Body of pancreas (tissue), 4 donors: ENCODE measurements around the gene TBC1D22B. TPM values are rescaled to one million over a fixed set of nuclear protein-coding genes. Genes with fewer than 3 reads are reported as not detected.

Experiments
- ATAC-seq: fragments of 150-250 bp; one replicate; pipeline ENCODE4 v1.9.1; 2016
- DNase-seq, 4 donors: peaks; one replicate each; pipeline ENCODE4 v3.0.0-alpha.2; 2019
- H3K27ac ChIP-seq, 4 donors: fragments of 200-600 bp; sonication (generic); 1 replicate in 3 of 4; 2 replicates in 1 of 4; pipeline versions ENCODE4 v1.5.1 to v1.6.1; 2016 to 2019; ENCODE audit warnings: mild to moderate bottlenecking in 1 of 4, mixed read lengths in 1 of 4, moderate library complexity in 1 of 4
- H3K27me3 ChIP-seq, 2 donors: fragments of 200-600 bp; sonication (generic); one replicate each; pipeline ENCODE4 v1.6.0; 2016; ENCODE audit warnings: mild to moderate bottlenecking in 1 of 2
- H3K36me3 ChIP-seq, 2 donors: fragments of 200-600 bp; sonication (generic); replicated peaks in 1 of 2; 2 replicates each; pipeline ENCODE4 v1.5.1; 2016; ENCODE audit warnings: low read depth in 2 of 2; ENCODE audit not compliant: insufficient read depth in 1 of 2
- H3K4me1 ChIP-seq: fragments of 200-600 bp; sonication (generic); one replicate; pipeline ENCODE4 v1.6.0; 2016
- H3K4me3 ChIP-seq, 2 donors: fragments of 200-600 bp; sonication (generic); 1 replicate in 1 of 2; 2 replicates in 1 of 2; pipeline ENCODE4 v1.5.1; 2016 to 2019
- H3K9me3 ChIP-seq, 3 donors: fragments of 200-600 bp; sonication (generic); 1 replicate in 2 of 3; 2 replicates in 1 of 3; pipeline ENCODE4 v1.5.1; 2016
- CTCF ChIP-seq, 7 experiments: fragments of 450-650 bp in 4 of 7; fragments of 200-600 bp in 3 of 7; sonication (generic) in 3 of 7; IDR thresholded peaks; one replicate each; pipeline ENCODE4 v1.5.1; 2016 to 2019; ENCODE audit warnings: antibody characterized with exemption in 7 of 7
- POLR2A ChIP-seq, 3 donors: fragments of 450-650 bp; IDR thresholded peaks; one replicate each; pipeline ENCODE4 v1.6.1; 2016; ENCODE audit warnings: antibody characterized with exemption in 3 of 3, mild to moderate bottlenecking in 2 of 3
- WGBS, 2 donors: methylation state at CpG; one replicate each; pipeline ENCODE4 v1.1.5; 2017; 5-methylcytosine and 5-hydroxymethylcytosine counted together
- intact Hi-C: fragments of 100-400 bp; cut with DNase I; formaldehyde crosslinking; loops from one replicate; pipeline ENCODE4 v1.15.1; 2023
- total RNA-seq, 2 donors: library from RNA; depleted of rRNA; stranded (reverse); fragments of >200 nt; gene quantifications; one replicate each; pipeline ENCODE4 v1.1.0, GENCODE V29; 2016

The TBC1D22B gene
- total RNA-seq, 2 donors from 2014 or later, result 8.0 to 8.2 TPM

- TF ChIP-seq CTCF (IDR thresholded peaks at IDR 0.05), result no peak
- TF ChIP-seq POLR2A (IDR thresholded peaks at IDR 0.05), result no peak
- DNase-seq (no peak), ATAC-seq (no peak)
- H3K36me3 ChIP-seq, result no peaks in the 10 kb centered on the region
- 6 to 7% methylated on average over 11 of the region's 11 CpGs for WGBS, 2 donors
- H3K27me3 ChIP-seq, result no peaks in the 10 kb centered on the region
- H3K27ac ChIP-seq, result peak overlapping the region in 3 of 4 donors; percentile 83 to 95 (median 90)
- peak overlapping the region; percentile 53 to 82 for H3K4me3 ChIP-seq
- no peaks in the 10 kb centered on the region for H3K9me3 ChIP-seq
- H3K4me1 ChIP-seq, result peaks cover 40% of the 10 kb centered on the region
- intact Hi-C loops, result no loop called here
These were observed 983 bp downstream of the TBC1D22B start for GRCh38 chr6:37258405-37259105.

- 18 to 19% methylated on average over 2 of the region's 2 CpGs for WGBS, 2 donors
- ATAC-seq, result no peak
- Histone ChIP-seq H3K36me3 (no peaks in the 10 kb centered on the region), H3K27me3 (no peaks in the 10 kb centered on the region), H3K27ac (peak overlapping the region in 2 of 4 donors; percentile 90 to 95), H3K4me1 (peaks cover 43% of the 10 kb centered on the region), H3K9me3 (no peaks in the 10 kb centered on the region), H3K4me3 (no peak overlapping the region)
- TF ChIP-seq CTCF (IDR thresholded peaks at IDR 0.05) (no peak), POLR2A (IDR thresholded peaks at IDR 0.05) (peak in 2 of 3 donors; percentile 16 to 36)
- intact Hi-C loops, result no loop called here
- DNase-seq, result no peak
These were observed 1.6 kb downstream of the TBC1D22B start for GRCh38 chr6:37259191-37259590.

GRCh38 chr6:37260040-37260439 lies 2.5 kb downstream of the TBC1D22B start:
- DNase-seq, result no peak
- Histone ChIP-seq H3K27me3 (no peaks in the 10 kb centered on the region), H3K9me3 (no peaks in the 10 kb centered on the region), H3K36me3 (no peaks in the 10 kb centered on the region), H3K4me1 (peaks cover 43% of the 10 kb centered on the region), H3K27ac (peak overlapping the region in 1 of 4 donors; percentile 95), H3K4me3 (no peak overlapping the region)
- ATAC-seq, result no peak
- intact Hi-C loops, result no loop called here
- no peak for TF ChIP-seq CTCF (IDR thresholded peaks at IDR 0.05)
- no peak for TF ChIP-seq POLR2A (IDR thresholded peaks at IDR 0.05)
- 74 to 87% methylated on average over 2 of the region's 2 CpGs for WGBS, 2 donors

- ATAC-seq (no peak), DNase-seq (no peak)
- Histone ChIP-seq H3K9me3 (no peaks in the 10 kb centered on the region), H3K4me1 (peaks cover 47% of the 10 kb centered on the region), H3K36me3 (no peaks in the 10 kb centered on the region), H3K4me3 (no peak overlapping the region), H3K27me3 (no peaks in the 10 kb centered on the region), H3K27ac (no peak overlapping the region)
- intact Hi-C loops, result no loop called here
- WGBS, 2 donors, result 92 to 100% methylated on average over 1 of the region's 1 CpG
- no peak for TF ChIP-seq CTCF (IDR thresholded peaks at IDR 0.05)
- TF ChIP-seq POLR2A (IDR thresholded peaks at IDR 0.05), result no peak
These were observed 2.9 kb downstream of the TBC1D22B start for GRCh38 chr6:37260444-37260843.

- no peaks in the 10 kb centered on the region for H3K36me3 ChIP-seq
- no peak overlapping the region for H3K4me3 ChIP-seq
- no peak overlapping the region for H3K27ac ChIP-seq
- TF ChIP-seq CTCF (IDR thresholded peaks at IDR 0.05) (no peak), POLR2A (IDR thresholded peaks at IDR 0.05) (no peak)
- ATAC-seq, result no peak
- no peaks in the 10 kb centered on the region for H3K27me3 ChIP-seq
- no peaks in the 10 kb centered on the region for H3K9me3 ChIP-seq
- H3K4me1 ChIP-seq, result peaks cover 51% of the 10 kb centered on the region
- WGBS, 2 donors, result 75 to 89% methylated on average over 2 to 5 of the region's 5 CpGs
- no peak for DNase-seq
- intact Hi-C loops, result no loop called here
These were observed 3.6 kb downstream of the TBC1D22B start for GRCh38 chr6:37261198-37261597.
